H1 (cell line): Measurements from ENCODE around the gene ATF3. TPM values are rescaled to one million over a fixed set of nuclear protein-coding genes. Genes with fewer than 3 reads are reported as not detected.
A peak's percentile ranks its signal among the peaks of the same experiment; 100 is the strongest.

Experiments used
- CTCF ChIA-PET: fragments of 300-600 bp; sonication (Branson Sonifier 250); formaldehyde crosslinking; loops from one replicate; lab custom pipeline; 2021; ENCODE audit not compliant: partially characterized antibody; lab: Charles Lee
- POLR2A ChIA-PET: fragments of 300-600 bp; sonication (Branson Sonifier 250); formaldehyde crosslinking; loops from one replicate; lab custom pipeline; 2021; ENCODE audit warnings: inconsistent platforms; ENCODE audit not compliant: partially characterized antibody; lab: Charles Lee
- DNase-seq, 2 experiments: peaks; one replicate each; pipeline versions ENCODE4 v3.0.0 to v3.0.0-alpha.2; 2010 to 2022; ENCODE audit warnings: low spot score in 2 of 2, low read depth in 1 of 2, mixed read lengths in 1 of 2
- FAIRE-seq: peaks from 2 replicates; lab custom pipeline; 2011; peaks lifted over from hg19 to GRCh38; lab: Jason Lieb, UNC
- H2AFZ ChIP-seq: 2 replicates; pipeline ENCODE4 v1.8.1; 2012; ENCODE audit warnings: low read length, inconsistent platforms
- H2AK5ac ChIP-seq: 2 replicates; pipeline ENCODE4 v1.6.1; 2013; ENCODE audit warnings: low read depth, low read length
- H2BK120ac ChIP-seq: replicated peaks from 2 replicates; pipeline ENCODE3; 2013; ENCODE audit warnings: low read depth, low read length, inconsistent platforms
- H2BK12ac ChIP-seq: 2 replicates; pipeline ENCODE4 v1.6.1; 2013; ENCODE audit warnings: low read depth, low read length
- H2BK15ac ChIP-seq: 2 replicates; pipeline ENCODE4 v1.6.1; 2013; ENCODE audit warnings: low read length
- H2BK20ac ChIP-seq: 2 replicates; pipeline ENCODE4 v1.6.1; 2013; ENCODE audit warnings: low read length
- H2BK5ac ChIP-seq: 2 replicates; pipeline ENCODE4 v1.6.1; 2013; ENCODE audit warnings: low read depth, low read length
- H3K14ac ChIP-seq: 2 replicates; pipeline ENCODE4 v1.6.1; 2013; ENCODE audit warnings: inconsistent platforms; ENCODE audit not compliant: insufficient read length
- H3K18ac ChIP-seq: 2 replicates; pipeline ENCODE4 v1.6.1; 2013; ENCODE audit warnings: low read length; ENCODE audit errors: extremely low read depth
- H3K23ac ChIP-seq: 2 replicates; pipeline ENCODE4 v1.6.1; 2013; ENCODE audit warnings: inconsistent platforms; ENCODE audit not compliant: insufficient read length
- H3K23me2 ChIP-seq: 2 replicates; pipeline ENCODE4 v1.6.1; 2013; ENCODE audit warnings: low read depth, low read length
- H3K27ac ChIP-seq: 2 replicates; pipeline ENCODE4 v1.6.1; 2011; ENCODE audit warnings: low read depth, low read length, inconsistent platforms
- H3K27me3 ChIP-seq, 4 experiments: replicated peaks in 1 of 4; 1 replicate in 1 of 4; 2 replicates in 3 of 4; pipeline versions ENCODE4 v1.6.1 to v1.8.1; 2011 to 2013; ENCODE audit warnings: low read length in 3 of 4, mild to moderate bottlenecking in 3 of 4, inconsistent platforms in 2 of 4, mixed read lengths in 2 of 4, moderate library complexity in 1 of 4; ENCODE audit not compliant: control insufficient read depth in 3 of 4, insufficient read depth in 3 of 4; ENCODE audit errors: extremely low read depth in 1 of 4
- H3K36me3 ChIP-seq, 4 experiments: 2 replicates each; pipeline versions ENCODE4 v1.6.1 to v1.8.1; 2011 to 2013; ENCODE audit warnings: mild to moderate bottlenecking in 4 of 4, low read length in 3 of 4, moderate library complexity in 2 of 4, control low read depth in 1 of 4, inconsistent platforms in 1 of 4; ENCODE audit not compliant: insufficient read depth in 4 of 4, control insufficient read depth in 2 of 4
- H3K4ac ChIP-seq: replicated peaks from 2 replicates; pipeline ENCODE3; 2013; ENCODE audit warnings: low read length, low read depth, mixed read lengths, inconsistent platforms; ENCODE audit not compliant: insufficient read length
- H3K4me1 ChIP-seq, 4 experiments: replicated peaks in 1 of 4; 1 replicate in 1 of 4; 2 replicates in 3 of 4; pipeline versions ENCODE4 v1.6.1 to v1.8.1; 2011 to 2013; ENCODE audit warnings: low read length in 3 of 4, inconsistent platforms in 2 of 4, mixed read lengths in 1 of 4; ENCODE audit not compliant: insufficient read depth in 4 of 4, control insufficient read depth in 3 of 4
- H3K4me2 ChIP-seq, 2 experiments: 2 replicates each; pipeline versions ENCODE4 v1.6.1 to v1.8.1; 2011 to 2013; ENCODE audit warnings: low read depth in 2 of 2, low read length in 2 of 2, control low read depth in 1 of 2, inconsistent platforms in 1 of 2, mild to moderate bottlenecking in 1 of 2; ENCODE audit not compliant: insufficient read depth in 1 of 2
- H3K4me3 ChIP-seq, 4 experiments: fragments of 200-600, 300-600 bp in 1 of 4; sonication (generic), shearing (Covaris generic), sonication (Bioruptor Twin) in 1 of 4; 2 replicates each; pipeline versions ENCODE4 v1.5.1 to v1.8.1; 2011 to 2016; ENCODE audit warnings: low read length in 4 of 4, low read depth in 3 of 4, control low read depth in 2 of 4, inconsistent platforms in 2 of 4, mild to moderate bottlenecking in 2 of 4, mixed read lengths in 1 of 4, moderate library complexity in 1 of 4; ENCODE audit not compliant: insufficient read depth in 2 of 4; ENCODE audit errors: extremely low read depth in 1 of 4
- H3K56ac ChIP-seq: replicated peaks from 2 replicates; pipeline ENCODE3; 2013; ENCODE audit warnings: low read depth, mild to moderate bottlenecking, mixed read lengths, low read length, inconsistent platforms; ENCODE audit not compliant: insufficient read length
- H3K79me1 ChIP-seq: 2 replicates; pipeline ENCODE4 v1.6.1; 2013; ENCODE audit warnings: low read depth, low read length, control low read depth
- H3K79me2 ChIP-seq, 2 experiments: 2 replicates each; pipeline versions ENCODE4 v1.6.1 to v1.8.1; 2012 to 2013; ENCODE audit warnings: low read length in 2 of 2, mild to moderate bottlenecking in 2 of 2, inconsistent platforms in 1 of 2; ENCODE audit not compliant: insufficient read depth in 2 of 2, control insufficient read depth in 1 of 2
- H3K9ac ChIP-seq, 4 experiments: replicated peaks in 1 of 4; 1 replicate in 1 of 4; 2 replicates in 3 of 4; pipeline versions ENCODE4 v1.6.1 to v1.8.1; 2011 to 2013; ENCODE audit warnings: low read depth in 3 of 4, low read length in 3 of 4, control low read depth in 2 of 4, mild to moderate bottlenecking in 2 of 4, moderate library complexity in 2 of 4, inconsistent platforms in 1 of 4; ENCODE audit errors: extremely low read depth in 1 of 4
- H3K9me3 ChIP-seq, 2 experiments: 2 replicates each; pipeline versions ENCODE4 v1.6.1 to v1.8.1; 2012 to 2013; ENCODE audit warnings: mild to moderate bottlenecking in 2 of 2, moderate library complexity in 2 of 2, control low read depth in 1 of 2, inconsistent platforms in 1 of 2, low read depth in 1 of 2, low read length in 1 of 2, mixed read lengths in 1 of 2; ENCODE audit not compliant: insufficient read depth in 2 of 2
- H4K20me1 ChIP-seq, 2 experiments: replicated peaks in 1 of 2; 2 replicates each; pipeline versions ENCODE3 to v1.8.1; 2011 to 2013; ENCODE audit warnings: inconsistent platforms in 2 of 2, low read length in 2 of 2, mild to moderate bottlenecking in 1 of 2; ENCODE audit not compliant: insufficient read depth in 2 of 2, control insufficient read depth in 1 of 2
- H4K5ac ChIP-seq: 2 replicates; pipeline ENCODE4 v1.6.1; 2013; ENCODE audit warnings: low read length, low read depth, mixed read lengths, inconsistent platforms; ENCODE audit not compliant: insufficient read length
- H4K8ac ChIP-seq: 2 replicates; pipeline ENCODE4 v1.8.0; 2013; ENCODE audit warnings: mild to moderate bottlenecking, moderate library complexity, low read length, inconsistent platforms; ENCODE audit not compliant: insufficient read depth; ENCODE audit errors: extremely low read depth
- H4K91ac ChIP-seq: replicated peaks from 2 replicates; pipeline ENCODE3; 2013; ENCODE audit warnings: low read length, mixed read lengths, inconsistent platforms; ENCODE audit not compliant: insufficient read length
- BACH1 ChIP-seq: IDR thresholded peaks from 2 replicates; pipeline ENCODE4 v1.6.1; 2012; ENCODE audit warnings: low read length, improper control_type of control experiment
- EP300 ChIP-seq, 2 experiments: IDR thresholded peaks; 1 replicate in 1 of 2; 2 replicates in 1 of 2; pipeline ENCODE4 v1.6.1; 2011 to 2012; ENCODE audit warnings: low read depth in 2 of 2, low read length in 2 of 2, mild to moderate bottlenecking in 2 of 2, borderline replicate concordance in 1 of 2, inconsistent platforms in 1 of 2, moderate library complexity in 1 of 2
- JUND ChIP-seq: IDR thresholded peaks from 2 replicates; pipeline ENCODE4 v1.6.1; 2011; ENCODE audit warnings: mild to moderate bottlenecking, improper control_type of control experiment, low read length
- KDM4A ChIP-seq: IDR thresholded peaks from one replicate; pipeline ENCODE4 v1.7.1; 2012; ENCODE audit warnings: low read depth, mild to moderate bottlenecking, moderate library complexity, low read length, inconsistent platforms; ENCODE audit not compliant: severe bottlenecking
- PHF8 ChIP-seq: fragments of 200-600 bp; sonication (generic); conservative IDR thresholded peaks from 2 replicates; pipeline ENCODE4 v1.7.1; 2012; ENCODE audit warnings: low read depth, mild to moderate bottlenecking, inconsistent platforms, low read length, moderate library complexity
- WGBS, 2 experiments: shearing (Covaris generic) in 1 of 2; methylation state at CpG; one replicate each; pipeline versions ENCODE4 v1.1.6 to v1.1.7; 2013 to 2015; ENCODE audit warnings: low lambda C conversion rate in 2 of 2, mixed read lengths in 2 of 2, inconsistent platforms in 1 of 2, low coverage in 1 of 2, missing lambda C conversion rate in 1 of 2; ENCODE audit not compliant: insufficient replicate concordance in 2 of 2, insufficient coverage in 1 of 2, insufficient read length in 1 of 2; ENCODE audit errors: extremely low coverage in 1 of 2, missing lambda C conversion rate in 1 of 2; 5-methylcytosine and 5-hydroxymethylcytosine counted together
- polyA plus RNA-seq, 7 experiments: library from polyadenylated mRNA; depleted of rRNA in 3 of 7; stranded (reverse) in 5 of 7; unstranded in 2 of 7; fragments of >200 nt in 5 of 7; fragments of 200-250 nt in 2 of 7; gene quantifications; 1 replicate in 5 of 7; 2 replicates in 1 of 7; 4 replicates in 1 of 7; pipeline versions ENCODE4 v1.2.1 to v1.2.3, GENCODE V29; 2011 to 2013; ENCODE audit warnings: missing spikeins in 2 of 7, mixed read lengths in 2 of 7
- total RNA-seq: library from RNA; stranded (reverse); fragmentation: NEBNext Ultra II Directional; extraction: Animal tissue kit (Norgen Biotek cat#: 25700); gene quantifications from 2 replicates; pipeline ENCODE4 v1.2.1, GENCODE V29; 2021

Gene ATF3
- total and polyA plus RNA-seq, 2 of the 8 experiments (the other 6 are each of a cell fraction or from before 2014, with no cell fraction given): 12.2 to 27.7 TPM

GRCh38 chr1:212607913-212608391, 609 bp upstream of the ATF3 start:
- Histone ChIP-seq H3K4me1 (peaks cover 14 to 38% (median 25%) of the 10 kb centered on the region in 4 experiments), H3K18ac (peak overlapping the region; percentile 85), H3K27me3 (peaks cover 10 to 38% (median 27%) of the 10 kb centered on the region in 4 experiments; a peak in 6 of 7 replicates), H2AK5ac (no peak overlapping the region), H4K20me1 (peaks cover 12 to 14% of the 10 kb centered on the region in 2 experiments), H3K79me1 (peaks cover 8% of the 10 kb centered on the region), H4K8ac (peak overlapping the region; percentile 88; the same call in 1 of the 2 replicates), H2BK5ac (no peak overlapping the region), H3K9me3 (no peaks in the 10 kb centered on the region), H3K23ac (no peak overlapping the region), H3K4me2 (peak overlapping the region; percentile 96 to 97), H3K4ac (no peak overlapping the region), H3K36me3 (no peaks in the 10 kb centered on the region), H3K79me2 (peaks cover 0 to 35% of the 10 kb centered on the region in 2 experiments; a peak in 2 of 4 replicates), H2BK120ac (no peak overlapping the region), H4K91ac (peak overlapping the region; percentile 70), H2BK12ac (peak overlapping the region; percentile 52), H3K23me2 (peaks cover 18% of the 10 kb centered on the region), H3K14ac (no peak overlapping the region), H4K5ac (no peak overlapping the region), H2BK15ac (peak overlapping the region; percentile 22; the same call in 1 of the 2 replicates), H2AFZ (no peak overlapping the region), H3K9ac (peak overlapping the region; percentile 41 to 78 (median 69); a peak in 6 of 7 replicates), H3K27ac (no peak overlapping the region), H3K4me3 (peak overlapping the region; percentile 51 to 96 (median 74)), H3K56ac (peak overlapping the region; percentile 64), H2BK20ac (no peak overlapping the region)
- no peak for FAIRE-seq
- POLR2A ChIA-PET: interaction anchor here (0.6 to 6.4 kb wide), 105 partner anchors 11 to 1029 kb away, joined by 3 to 94 read pairs (median 5); partner anchors contain the start of genes BATF3, DTL, FLVCR1 and INTS7
- TF ChIP-seq JUND (no peak), BACH1 (peak; percentile 41; the same call in 1 of the 2 replicates), KDM4A (peak; percentile 40), PHF8 (peak; percentile 49; the same call in 1 of the 2 replicates), EP300 (IDR thresholded peaks at IDR 0.05; ENCODE audit: borderline replicate concordance in 1 of 2, low read depth in 2 of 2, low read length in 2 of 2) (no peak)
- 4% methylated on average over 34 of the region's 39 CpGs; no CpG with 5 or more reads in 1 of the 2 experiments for WGBS, 2 experiments
- DNase-seq: no peak
- CTCF ChIA-PET: interaction anchor here (0.6 to 2.7 kb wide), 13 partner anchors 10 to 141 kb away, joined by 3 to 13 read pairs (median 3); no protein-coding TSS in a partner anchor
